ENCODE measurements around the gene ZDHHC5.

The ZDHHC5 gene, protein sequence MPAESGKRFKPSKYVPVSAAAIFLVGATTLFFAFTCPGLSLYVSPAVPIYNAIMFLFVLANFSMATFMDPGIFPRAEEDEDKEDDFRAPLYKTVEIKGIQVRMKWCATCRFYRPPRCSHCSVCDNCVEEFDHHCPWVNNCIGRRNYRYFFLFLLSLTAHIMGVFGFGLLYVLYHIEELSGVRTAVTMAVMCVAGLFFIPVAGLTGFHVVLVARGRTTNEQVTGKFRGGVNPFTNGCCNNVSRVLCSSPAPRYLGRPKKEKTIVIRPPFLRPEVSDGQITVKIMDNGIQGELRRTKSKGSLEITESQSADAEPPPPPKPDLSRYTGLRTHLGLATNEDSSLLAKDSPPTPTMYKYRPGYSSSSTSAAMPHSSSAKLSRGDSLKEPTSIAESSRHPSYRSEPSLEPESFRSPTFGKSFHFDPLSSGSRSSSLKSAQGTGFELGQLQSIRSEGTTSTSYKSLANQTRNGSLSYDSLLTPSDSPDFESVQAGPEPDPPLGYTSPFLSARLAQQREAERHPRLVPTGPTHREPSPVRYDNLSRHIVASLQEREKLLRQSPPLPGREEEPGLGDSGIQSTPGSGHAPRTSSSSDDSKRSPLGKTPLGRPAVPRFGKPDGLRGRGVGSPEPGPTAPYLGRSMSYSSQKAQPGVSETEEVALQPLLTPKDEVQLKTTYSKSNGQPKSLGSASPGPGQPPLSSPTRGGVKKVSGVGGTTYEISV

DNA sequence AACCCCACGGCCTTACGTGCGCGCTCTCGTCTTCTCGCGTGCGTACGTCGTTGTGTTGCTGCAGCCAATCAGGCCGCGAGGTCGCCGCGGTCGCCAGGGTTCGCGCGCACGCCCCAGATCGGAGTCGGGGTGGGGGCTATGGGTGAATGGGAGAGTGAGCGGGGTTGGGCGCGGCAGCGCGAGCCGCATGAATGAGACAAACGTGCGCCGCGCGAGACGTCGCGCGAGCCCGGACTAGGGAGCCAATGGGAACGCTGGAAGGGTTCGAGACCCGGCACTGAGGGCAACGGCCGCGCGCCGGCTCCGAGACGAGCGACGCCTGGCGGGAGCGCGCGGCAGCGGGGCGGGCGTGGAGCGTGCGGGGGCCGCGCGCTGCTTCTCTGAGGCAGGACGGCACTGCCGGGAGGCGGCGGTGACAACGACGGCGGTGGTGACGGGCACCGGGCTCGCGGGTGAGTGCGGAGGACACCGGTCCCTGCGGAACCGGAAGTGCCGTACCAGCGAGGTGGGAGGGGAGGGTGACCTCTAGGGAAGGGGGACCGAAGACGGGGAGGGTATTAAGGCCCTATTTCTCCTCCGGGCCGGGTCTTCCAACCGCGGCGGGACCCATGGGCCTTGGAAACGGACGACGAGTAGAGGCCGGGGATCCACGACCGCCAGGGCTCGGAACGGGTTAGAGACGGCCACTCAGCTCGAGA lies at the start of gene ZDHHC5:
Gene ZDHHC5 (plus strand): TSS at position 379 of the 698 bp plus-strand sequence. CDS start 4,977 bp downstream, outside the sequence.
- H3K4me1 Mint-ChIP-seq = peaks cover 53% of the 10 kb centered on the region

DNA sequence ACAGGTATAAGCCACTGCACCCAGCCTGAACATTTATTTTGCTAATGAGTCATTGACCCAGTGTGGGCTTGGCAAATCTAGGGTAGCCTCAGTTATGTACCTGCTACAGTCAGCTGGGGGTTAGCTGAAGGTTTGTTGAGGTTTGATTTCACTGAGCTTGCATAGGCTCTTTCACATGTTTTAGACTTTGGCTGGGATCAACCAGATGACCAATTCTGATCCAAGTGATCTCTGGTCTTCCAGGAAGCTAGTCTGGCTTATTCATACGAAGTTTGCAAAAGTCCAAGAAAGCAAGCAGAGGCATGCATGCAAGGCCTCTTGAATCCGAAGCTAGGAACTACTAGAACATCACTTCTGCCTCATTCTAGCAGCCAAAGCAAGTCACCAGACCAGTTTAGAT lies 49.5 kb upstream of the ZDHHC5 start:
- no peaks in the 10 kb centered on the region for H3K36me3 Mint-ChIP-seq
- no peak overlapping the region for H3K27ac Mint-ChIP-seq
- DNase-seq = no peak
- H3K4me1 Mint-ChIP-seq = no peaks in the 10 kb centered on the region
- peaks cover 36% of the 10 kb centered on the region for H3K27me3 Mint-ChIP-seq
- CTCF ChIA-PET = interaction anchor here (1.0 to 1.2 kb wide), 2 partner anchors 21 to 26 kb away, joined by 3 read pairs; no protein-coding TSS in a partner anchor
- H3K9me3 Mint-ChIP-seq = peaks cover 8% of the 10 kb centered on the region
- H3K4me3 Mint-ChIP-seq = no peak overlapping the region

More for the DNA sequence above, at the start of gene ZDHHC5:
- Mint-ChIP-seq H3K27me3 (no peaks in the 10 kb centered on the region), H3K27ac (peak within 1 kb of the TSS; percentile 97), H3K36me3 (peaks cover 23% of the 10 kb centered on the region), H3K9me3 (no peaks in the 10 kb centered on the region), H3K4me3 (peak within 1 kb of the TSS; percentile 100)
- peak; percentile 100 for DNase-seq
- CTCF ChIA-PET = interaction anchor here (1.3 kb wide), 1 partner anchor 133 kb away, joined by 4 read pairs; no protein-coding TSS in a partner anchor

DNA sequence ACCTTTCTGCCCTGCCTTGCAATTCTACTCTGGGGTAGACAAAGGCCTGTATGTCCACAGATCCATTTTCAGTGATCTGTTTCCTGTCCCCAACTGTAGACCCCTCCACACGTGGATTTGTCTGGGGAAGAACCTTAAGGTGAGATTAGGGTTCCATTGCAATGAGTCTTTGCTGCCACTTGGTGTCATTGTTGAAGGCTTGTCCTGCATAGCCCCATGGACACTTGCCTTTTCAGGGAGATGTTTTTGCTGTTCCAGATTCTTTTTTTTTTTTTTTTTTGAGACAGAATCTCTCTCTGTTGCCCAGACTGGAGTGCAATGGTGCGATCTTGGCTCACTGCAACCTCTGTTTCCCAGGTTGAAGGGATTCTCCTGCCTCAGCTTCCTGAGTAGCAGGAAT lies 48.6 kb upstream of the ZDHHC5 start:
- Mint-ChIP-seq H3K4me3 (no peak overlapping the region), H3K4me1 (no peaks in the 10 kb centered on the region), H3K36me3 (no peaks in the 10 kb centered on the region), H3K27ac (no peak overlapping the region), H3K27me3 (peaks cover 31% of the 10 kb centered on the region), H3K9me3 (peaks cover 8% of the 10 kb centered on the region)
- CTCF ChIA-PET = interaction anchor here (0.9 to 1.0 kb wide), 2 partner anchors 22 to 25 kb away, joined by 3 read pairs; no protein-coding TSS in a partner anchor
- no peak for DNase-seq

DNA sequence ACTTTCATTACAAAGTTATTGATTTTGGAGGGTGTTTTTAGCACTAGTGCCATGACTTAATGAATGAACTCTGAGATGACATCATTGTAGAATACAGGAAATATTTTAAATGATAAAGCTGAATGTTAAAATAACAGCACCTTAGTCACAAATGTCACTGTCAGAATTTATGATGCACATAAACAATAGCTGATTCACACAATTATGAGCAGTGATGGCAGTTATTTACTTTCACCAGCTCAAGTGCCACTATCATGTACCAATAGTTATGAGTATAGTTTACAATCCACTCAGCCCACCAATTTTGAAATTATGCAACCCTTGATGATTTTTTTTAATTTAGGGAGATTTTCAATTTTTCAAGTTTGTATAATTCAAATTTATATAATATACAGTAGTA lies 47.4 kb upstream of the ZDHHC5 start:
- no peak for DNase-seq
- peaks cover 25% of the 10 kb centered on the region for H3K27me3 Mint-ChIP-seq
- H3K27ac Mint-ChIP-seq = no peak overlapping the region
- H3K4me1 Mint-ChIP-seq = no peaks in the 10 kb centered on the region
- CTCF ChIA-PET = interaction anchor here (0.8 to 1.9 kb wide), 3 partner anchors 21 to 52 kb away, joined by 3 to 5 read pairs (median 3); no protein-coding TSS in a partner anchor
- H3K9me3 Mint-ChIP-seq = peaks cover 8% of the 10 kb centered on the region
- H3K36me3 Mint-ChIP-seq = no peaks in the 10 kb centered on the region
- H3K4me3 Mint-ChIP-seq = no peak overlapping the region

DNA sequence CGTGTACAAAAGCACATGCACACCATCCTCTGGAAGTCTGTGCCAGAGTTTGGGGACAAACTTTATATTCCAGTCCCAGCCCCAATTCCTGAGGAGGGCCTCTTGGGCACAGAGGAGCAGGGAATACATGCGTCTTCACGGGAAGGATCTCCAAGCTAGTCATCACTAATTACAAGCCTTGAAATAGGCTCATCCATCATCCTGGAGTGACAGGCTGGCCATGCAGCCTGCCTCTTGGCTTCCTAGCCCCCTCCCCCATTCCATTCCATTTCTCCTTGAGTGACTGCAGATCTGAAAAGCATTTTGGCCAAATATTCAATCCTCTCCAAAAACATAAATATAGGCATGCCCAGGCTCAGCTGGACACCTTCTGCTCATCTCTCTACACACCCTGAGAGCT lies 45.7 kb upstream of the ZDHHC5 start:
- peaks cover 15% of the 10 kb centered on the region for H3K27me3 Mint-ChIP-seq
- CTCF ChIA-PET = interaction anchor here (1.0 kb wide), 1 partner anchor 13 kb away, joined by 3 read pairs; no protein-coding TSS in a partner anchor
- H3K36me3 Mint-ChIP-seq = no peaks in the 10 kb centered on the region
- no peak overlapping the region for H3K27ac Mint-ChIP-seq
- DNase-seq = no peak
- H3K9me3 Mint-ChIP-seq = peaks cover 8% of the 10 kb centered on the region
- H3K4me1 Mint-ChIP-seq = no peaks in the 10 kb centered on the region
- H3K4me3 Mint-ChIP-seq = no peak overlapping the region

DNA sequence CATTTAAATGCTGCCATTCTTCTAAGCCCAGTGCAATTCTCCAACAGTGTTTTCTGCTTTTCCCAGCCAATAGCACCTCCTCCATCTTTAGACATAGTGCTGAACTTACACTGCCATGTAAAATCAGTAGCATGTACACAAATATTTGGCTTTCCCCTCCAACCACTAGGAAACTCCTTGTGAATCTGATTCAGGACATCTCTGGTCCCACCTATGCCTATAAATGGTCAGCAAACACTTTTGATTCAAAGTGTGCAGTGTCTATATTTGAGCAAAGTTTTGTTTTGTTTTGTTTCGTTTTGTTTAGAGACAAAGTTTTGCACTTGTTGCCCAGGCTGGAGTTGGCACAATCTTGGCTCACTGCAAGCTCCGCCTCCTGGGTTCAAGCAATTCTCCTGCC lies 43.0 kb upstream of the ZDHHC5 start:
- H3K4me1 Mint-ChIP-seq = no peaks in the 10 kb centered on the region
- no peak overlapping the region for H3K27ac Mint-ChIP-seq
- no peak for DNase-seq
- no peak overlapping the region for H3K4me3 Mint-ChIP-seq
- no peaks in the 10 kb centered on the region for H3K36me3 Mint-ChIP-seq
- CTCF ChIA-PET = interaction anchor here (1.9 kb wide), 1 partner anchor 19 kb away, joined by 7 read pairs; no protein-coding TSS in a partner anchor
- H3K9me3 Mint-ChIP-seq = peaks cover 3% of the 10 kb centered on the region
- H3K27me3 Mint-ChIP-seq = peaks cover 18% of the 10 kb centered on the region

DNA sequence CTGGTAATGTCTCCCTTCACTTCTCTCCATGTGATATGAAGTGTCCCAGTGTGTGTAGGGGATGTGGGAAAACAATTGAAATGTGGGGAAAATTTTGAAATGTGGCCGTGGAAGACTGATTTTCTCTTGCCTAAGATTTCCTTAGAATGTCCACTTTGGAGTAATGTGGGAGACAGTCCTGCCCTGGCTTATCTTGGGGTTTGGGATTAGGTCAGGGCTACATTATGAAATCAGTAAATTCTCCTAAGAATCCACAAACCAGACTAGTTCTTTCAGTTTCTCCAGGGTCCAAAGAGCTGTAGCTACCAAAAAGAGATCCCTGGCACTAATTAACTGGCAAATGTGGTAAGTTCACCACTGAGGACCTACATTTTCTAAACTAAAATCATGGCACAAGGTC lies 41.0 kb upstream of the ZDHHC5 start:
- CTCF ChIA-PET = interaction anchor here (1.9 kb wide), 1 partner anchor 17 kb away, joined by 7 read pairs; no protein-coding TSS in a partner anchor
- H3K27me3 Mint-ChIP-seq = peaks cover 24% of the 10 kb centered on the region
- H3K4me1 Mint-ChIP-seq = no peaks in the 10 kb centered on the region
- no peak overlapping the region for H3K4me3 Mint-ChIP-seq
- H3K27ac Mint-ChIP-seq = no peak overlapping the region
- H3K9me3 Mint-ChIP-seq = no peaks in the 10 kb centered on the region
- H3K36me3 Mint-ChIP-seq = no peaks in the 10 kb centered on the region
- no peak for DNase-seq

DNA sequence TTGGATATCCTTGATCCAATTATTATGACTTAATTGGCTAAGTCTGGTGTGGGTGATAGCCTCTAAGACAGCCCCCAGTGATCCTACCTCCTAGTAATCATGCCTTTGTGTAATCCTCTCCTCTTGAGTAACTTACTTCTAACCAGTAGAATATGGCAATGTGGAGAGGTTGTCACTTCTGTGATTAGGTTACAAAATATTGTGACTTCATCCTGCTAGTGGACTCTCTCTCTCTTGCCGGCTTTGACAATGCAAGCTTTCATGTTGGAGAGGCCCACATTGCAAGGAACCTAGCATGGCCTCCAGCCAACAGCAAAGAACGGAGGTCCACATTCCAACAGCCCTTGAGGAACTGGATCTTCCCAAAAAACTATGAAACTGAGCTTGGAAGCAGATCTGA lies 37.7 kb upstream of the ZDHHC5 start:
- CTCF ChIA-PET = interaction anchor here (0.7 to 3.8 kb wide), 4 partner anchors 10 to 103 kb away, joined by 3 to 21 read pairs (median 4); partner anchors contain the start of gene UBE2L6
- Mint-ChIP-seq H3K4me1 (no peaks in the 10 kb centered on the region), H3K4me3 (no peak overlapping the region), H3K27me3 (peaks cover 43% of the 10 kb centered on the region), H3K27ac (no peak overlapping the region), H3K9me3 (no peaks in the 10 kb centered on the region), H3K36me3 (no peaks in the 10 kb centered on the region)
- no peak for DNase-seq

DNA sequence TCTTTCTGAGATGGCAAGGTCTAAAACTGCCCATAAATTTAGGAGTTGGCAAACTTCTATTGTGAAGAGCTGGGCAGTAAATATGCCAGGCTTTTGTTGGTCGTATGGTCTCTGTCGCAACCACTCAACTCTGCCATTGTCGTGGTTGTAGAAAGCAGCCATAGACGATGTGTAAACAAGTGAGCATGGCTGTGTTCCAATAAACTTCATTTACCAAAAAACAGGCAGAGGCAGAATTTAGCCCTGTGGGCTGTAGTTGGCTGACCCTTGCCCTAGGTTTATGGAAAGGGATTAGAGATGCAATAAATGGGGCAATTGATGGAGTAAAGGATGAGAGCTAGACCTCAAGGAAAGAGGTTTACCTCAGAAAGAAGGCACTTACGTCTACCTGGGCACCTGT lies 35.8 kb upstream of the ZDHHC5 start:
- CTCF ChIA-PET = interaction anchor here (2.1 to 3.8 kb wide), 2 partner anchors 8 to 12 kb away, joined by 5 to 21 read pairs; no protein-coding TSS in a partner anchor
- Mint-ChIP-seq H3K27me3 (peaks cover 52% of the 10 kb centered on the region), H3K9me3 (no peaks in the 10 kb centered on the region)

DNA sequence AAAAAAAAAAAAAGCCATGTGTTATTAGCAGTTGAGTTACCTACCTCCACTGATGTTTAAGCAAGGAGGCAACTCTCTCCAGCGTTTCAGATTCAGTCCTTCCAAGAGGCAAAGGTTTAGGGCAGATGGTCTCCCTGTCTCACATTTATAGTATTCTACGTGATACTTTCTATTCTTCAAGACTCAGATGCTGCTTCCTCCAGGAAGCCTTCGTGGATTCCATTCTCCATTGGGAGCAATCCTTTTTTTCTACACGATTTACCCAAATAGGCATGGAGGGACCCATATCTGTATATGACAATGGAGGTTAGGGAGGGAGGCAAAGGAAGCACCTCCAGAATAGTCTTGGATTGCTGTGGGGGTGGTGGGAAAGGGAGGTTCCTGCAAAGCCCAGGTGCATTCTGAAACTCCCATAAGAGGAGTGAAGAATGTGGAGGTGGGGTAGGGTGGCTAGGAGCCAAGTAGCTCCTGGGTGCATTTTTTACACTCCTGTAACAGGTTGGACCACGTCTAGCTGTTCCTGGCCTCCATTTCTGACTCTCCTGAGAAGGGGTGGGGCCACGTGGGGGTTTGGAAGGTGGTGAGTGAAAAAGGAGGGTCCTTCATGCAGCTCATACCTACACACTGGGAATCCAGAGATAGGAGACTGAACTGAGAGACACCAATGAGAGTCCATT lies 34.4 kb upstream of the ZDHHC5 start:
- CTCF ChIA-PET = interaction anchor here (1.0 to 2.1 kb wide), 3 partner anchors 11 to 140 kb away, joined by 3 to 5 read pairs (median 5); no protein-coding TSS in a partner anchor
- no peak overlapping the region for H3K27ac Mint-ChIP-seq
- no peak for DNase-seq
- no peaks in the 10 kb centered on the region for H3K36me3 Mint-ChIP-seq
- H3K9me3 Mint-ChIP-seq = no peaks in the 10 kb centered on the region
- H3K4me1 Mint-ChIP-seq = peaks cover 7% of the 10 kb centered on the region
- H3K4me3 Mint-ChIP-seq = no peak overlapping the region
- peaks cover 66% of the 10 kb centered on the region for H3K27me3 Mint-ChIP-seq

More for the DNA sequence above, 35.8 kb upstream of the ZDHHC5 start:
- no peaks in the 10 kb centered on the region for H3K36me3 Mint-ChIP-seq
- H3K4me1 Mint-ChIP-seq = peaks cover 4% of the 10 kb centered on the region
- DNase-seq = no peak
- H3K27ac Mint-ChIP-seq = no peak overlapping the region
- no peak overlapping the region for H3K4me3 Mint-ChIP-seq

DNA sequence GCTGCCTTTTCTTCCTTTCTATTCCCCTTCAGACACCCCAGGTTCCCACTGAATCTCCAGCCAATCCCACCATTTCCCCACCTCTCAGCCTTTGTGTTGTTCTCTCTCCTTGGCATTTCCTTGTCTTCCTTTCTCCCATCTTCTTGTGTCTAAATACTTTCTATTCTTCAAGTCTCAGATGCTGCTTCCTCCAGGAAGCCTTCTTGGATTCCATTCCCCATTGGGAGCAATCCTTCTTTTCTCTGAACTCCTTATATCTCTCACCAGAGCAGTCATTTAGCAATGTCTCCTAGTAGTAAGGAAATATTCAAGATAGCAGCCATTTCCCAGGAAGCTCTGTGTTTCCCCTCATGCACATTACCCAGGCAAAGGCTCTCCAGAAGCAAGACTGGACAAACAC lies 33.6 kb upstream of the ZDHHC5 start:
- peaks cover 15% of the 10 kb centered on the region for H3K4me1 Mint-ChIP-seq
- no peak overlapping the region for H3K4me3 Mint-ChIP-seq
- no peaks in the 10 kb centered on the region for H3K9me3 Mint-ChIP-seq
- CTCF ChIA-PET = interaction anchor here (1.0 to 1.1 kb wide), 2 partner anchors 66 to 141 kb away, joined by 3 to 5 read pairs; no protein-coding TSS in a partner anchor
- no peak overlapping the region for H3K27ac Mint-ChIP-seq
- H3K27me3 Mint-ChIP-seq = peaks cover 71% of the 10 kb centered on the region
- no peak for DNase-seq
- H3K36me3 Mint-ChIP-seq = no peaks in the 10 kb centered on the region

DNA sequence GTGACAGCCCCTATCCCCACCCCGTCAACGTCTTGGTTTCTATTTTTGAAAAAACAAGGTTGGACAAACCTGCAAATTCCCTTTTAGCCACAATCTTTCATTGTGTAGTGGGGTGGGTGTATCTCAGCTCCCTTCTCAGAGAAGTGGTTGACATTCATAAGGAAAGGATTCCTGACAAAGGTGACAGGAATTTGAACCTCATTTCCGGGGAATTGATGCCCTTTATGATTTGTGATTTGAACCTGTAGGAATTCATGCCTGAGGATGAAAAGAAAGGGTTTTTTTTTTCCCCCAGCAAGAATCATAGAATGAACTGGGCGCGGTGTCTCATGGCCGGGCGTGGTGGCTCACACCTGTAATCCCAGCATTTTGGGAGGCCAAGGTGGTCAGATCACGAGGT lies 32.7 kb upstream of the ZDHHC5 start:
- CTCF ChIA-PET = interaction anchor here (0.7 to 1.2 kb wide), 2 partner anchors 9 to 13 kb away, joined by 3 to 4 read pairs; no protein-coding TSS in a partner anchor
- H3K9me3 Mint-ChIP-seq = no peaks in the 10 kb centered on the region
- no peak for DNase-seq
- no peak overlapping the region for H3K4me3 Mint-ChIP-seq
- H3K27ac Mint-ChIP-seq = no peak overlapping the region
- H3K4me1 Mint-ChIP-seq = peaks cover 18% of the 10 kb centered on the region
- peaks cover 78% of the 10 kb centered on the region for H3K27me3 Mint-ChIP-seq
- H3K36me3 Mint-ChIP-seq = no peaks in the 10 kb centered on the region

DNA sequence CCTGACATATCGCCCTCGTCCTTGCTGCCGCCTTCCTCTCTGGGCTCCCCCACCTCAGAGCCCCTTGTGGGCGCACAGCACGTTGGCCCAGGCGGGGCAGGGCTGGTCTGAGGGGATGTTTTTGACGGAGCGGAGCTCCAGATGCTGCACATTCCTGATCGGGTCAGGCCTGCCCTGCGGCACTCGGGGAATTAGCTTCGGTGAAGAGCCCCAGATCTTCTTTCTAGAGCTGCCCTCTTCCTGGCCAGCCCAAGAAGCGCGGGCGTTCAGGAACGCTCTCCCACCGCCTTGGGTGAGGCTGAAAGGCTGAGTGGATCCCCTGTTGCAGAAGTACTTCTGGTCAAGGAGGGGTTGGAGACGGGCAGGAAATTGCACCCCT lies 30.3 kb upstream of the ZDHHC5 start:
- no peaks in the 10 kb centered on the region for H3K36me3 Mint-ChIP-seq
- H3K4me1 Mint-ChIP-seq = peaks cover 28% of the 10 kb centered on the region
- H3K9me3 Mint-ChIP-seq = no peaks in the 10 kb centered on the region
- no peak overlapping the region for H3K27ac Mint-ChIP-seq
- CTCF ChIA-PET = interaction anchor here (1.5 to 2.1 kb wide), 2 partner anchors 69 to 163 kb away, joined by 6 to 13 read pairs; partner anchors contain the start of gene UBE2L6
- peaks cover 76% of the 10 kb centered on the region for H3K27me3 Mint-ChIP-seq
- DNase-seq = no peak
- H3K4me3 Mint-ChIP-seq = peak overlapping the region; percentile 83

Data from activated naive CD4-positive, alpha-beta T cell treated with anti-CD3 and anti-CD28 coated beads, Interleukin-2, amount 10 ng/mL, durations not matched to agents 7 days and 5 days (primary cell).